ENCODE data around the gene SPDYE17.
"Not testable (repeated sequence)": the region's sequence is repeated elsewhere in the genome, so short reads cannot be mapped to it uniquely, and the experiment has no call there.

Gene SPDYE17

DNA sequence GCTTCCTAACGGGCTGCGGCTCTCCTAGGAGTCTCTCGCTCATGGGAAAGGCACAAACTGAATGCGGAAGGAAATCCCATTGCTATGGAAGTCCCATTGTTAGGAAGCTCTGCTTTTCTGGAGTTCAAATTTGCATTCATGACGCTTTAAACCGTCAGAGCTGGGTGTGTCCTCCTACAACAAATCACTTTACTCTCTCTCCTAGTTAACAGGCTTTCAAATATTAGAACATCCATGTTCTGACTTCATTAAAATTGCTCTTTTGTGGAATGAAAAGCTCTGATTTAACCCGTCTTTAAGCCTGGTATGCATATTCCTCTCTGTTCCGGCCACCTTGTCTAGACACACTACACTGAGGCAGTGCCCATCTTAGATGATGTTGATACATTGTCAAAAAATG lies at the start of gene SPDYE17:
Gene SPDYE17, minus strand, starts transcription at position 101 of the 400 bp plus-strand sequence. CDS start 1,791 bp downstream, outside the sequence.
- not testable (repeated sequence) for DNase-seq (ENCODE audit: low spot score)

- DNase-seq (ENCODE audit: low spot score), result not testable (repeated sequence)
These were observed 48.1 kb upstream of the SPDYE17 start for GRCh38 chr7:77080236-77080635.

- not testable (repeated sequence) for DNase-seq (ENCODE audit: low spot score)
These were observed 47.5 kb upstream of the SPDYE17 start for GRCh38 chr7:77079624-77080023.

DNA sequence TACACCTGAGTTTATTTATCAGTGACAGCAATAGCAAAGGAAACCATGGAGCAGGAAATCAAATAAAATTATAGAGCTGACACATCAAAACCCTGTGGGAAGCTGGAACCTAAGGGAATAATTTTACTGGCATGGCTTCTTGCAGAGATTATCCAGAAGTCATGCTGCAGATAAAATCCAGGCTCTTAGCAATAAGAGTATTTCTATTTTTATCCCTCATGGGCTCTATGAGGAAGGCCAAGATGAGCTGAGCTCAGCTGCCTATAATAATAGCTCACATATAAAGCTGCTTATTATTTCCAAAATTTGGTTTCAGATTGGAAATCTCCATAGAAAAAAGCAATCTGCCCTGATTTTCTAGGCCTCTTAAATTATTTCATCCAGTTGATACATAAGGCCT lies 47.0 kb upstream of the SPDYE17 start:
- DNase-seq (ENCODE audit: low spot score), result not testable (repeated sequence)

DNA sequence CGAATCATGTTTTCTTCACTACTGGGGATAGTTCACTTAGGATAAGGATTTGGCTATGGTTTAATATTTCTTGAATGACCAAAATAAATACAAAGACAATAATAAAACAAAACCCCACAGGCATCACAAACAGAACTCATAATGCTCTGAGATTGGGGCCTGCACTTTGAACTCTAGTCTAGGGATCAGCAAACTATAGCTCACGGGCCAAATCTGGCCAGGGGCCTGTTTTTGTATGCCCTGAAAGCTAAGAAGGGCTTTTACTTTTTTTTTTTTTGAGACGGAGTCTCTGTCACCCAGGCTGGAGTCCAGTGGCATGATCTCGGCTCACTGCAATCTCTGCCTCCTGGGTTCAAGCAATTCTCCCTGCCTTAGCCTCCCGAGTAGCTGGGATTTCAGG lies 44.9 kb upstream of the SPDYE17 start:
- DNase-seq (ENCODE audit: low spot score), result not testable (repeated sequence)

DNA sequence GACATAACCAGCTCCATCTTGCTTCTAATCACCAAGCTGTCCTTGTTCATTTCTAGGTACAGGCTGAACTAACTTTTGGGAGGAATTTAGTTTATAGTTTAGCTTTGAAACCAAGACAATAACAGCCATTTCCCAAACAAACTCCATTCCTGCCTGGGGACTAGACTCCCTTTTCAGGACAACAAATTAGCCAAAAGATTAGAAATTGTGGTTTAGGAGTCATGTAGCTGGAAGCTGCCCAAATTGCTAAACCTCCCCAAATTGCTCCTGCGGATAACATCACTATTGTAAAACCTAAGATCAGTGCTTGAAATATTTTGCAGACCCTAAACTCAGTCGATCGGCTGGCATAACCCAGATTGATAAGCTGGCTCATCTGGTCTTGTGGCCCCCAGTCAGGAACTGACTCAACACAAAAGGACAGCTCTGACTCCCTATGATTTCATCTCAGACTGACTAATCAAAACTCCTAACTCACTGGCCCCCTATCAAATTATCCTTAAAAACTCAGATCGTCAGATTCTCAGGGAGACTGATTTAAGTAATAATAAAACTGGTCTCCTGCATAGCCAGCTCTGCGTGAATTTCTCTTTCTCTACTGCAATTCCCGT lies 42.7 kb upstream of the SPDYE17 start:
- not testable (repeated sequence) for DNase-seq (ENCODE audit: low spot score)

- DNase-seq (ENCODE audit: low spot score), result not testable (repeated sequence)
These were observed 38.9 kb upstream of the SPDYE17 start for GRCh38 chr7:77071108-77071507.

DNA sequence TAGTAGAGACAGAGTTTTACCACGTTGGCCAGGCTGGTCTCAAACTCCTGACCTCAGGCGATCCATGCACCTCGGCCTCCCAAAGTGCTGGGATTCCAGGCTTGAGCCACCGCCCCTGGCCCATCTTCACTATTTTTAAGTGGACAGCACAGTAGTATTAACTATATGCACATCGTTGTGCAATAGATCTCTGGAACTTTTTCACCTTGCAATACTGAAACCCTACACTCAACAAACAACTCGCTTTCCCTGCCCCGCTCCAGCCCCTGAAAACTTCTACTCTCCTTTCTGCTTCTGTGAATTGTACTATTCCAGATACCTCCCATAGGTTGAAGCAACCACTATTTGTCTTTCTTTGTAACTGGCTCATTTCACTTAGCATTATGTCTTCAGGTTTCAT lies 33.7 kb upstream of the SPDYE17 start:
- not testable (repeated sequence) for DNase-seq (ENCODE audit: low spot score)

DNA sequence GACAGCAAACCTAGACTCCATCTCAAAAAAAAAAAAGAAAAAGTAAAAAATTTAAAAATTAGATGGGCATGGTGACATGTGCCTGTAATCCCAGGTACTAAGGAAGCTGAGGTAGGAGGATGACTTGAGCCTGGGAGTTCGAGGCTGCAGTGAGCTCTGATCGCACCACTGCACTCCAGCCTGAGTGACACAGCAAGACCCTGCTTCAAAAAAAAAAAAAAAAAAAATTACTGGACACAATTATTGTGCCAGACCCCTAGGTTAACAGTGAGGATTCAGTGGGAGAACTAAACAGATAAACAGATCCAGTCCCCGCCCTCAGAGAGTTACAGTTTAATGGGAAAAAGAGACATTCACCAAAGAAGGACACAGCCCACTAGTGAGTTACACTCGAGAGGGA lies 31.6 kb upstream of the SPDYE17 start:
- not testable (repeated sequence) for DNase-seq (ENCODE audit: low spot score)

DNA sequence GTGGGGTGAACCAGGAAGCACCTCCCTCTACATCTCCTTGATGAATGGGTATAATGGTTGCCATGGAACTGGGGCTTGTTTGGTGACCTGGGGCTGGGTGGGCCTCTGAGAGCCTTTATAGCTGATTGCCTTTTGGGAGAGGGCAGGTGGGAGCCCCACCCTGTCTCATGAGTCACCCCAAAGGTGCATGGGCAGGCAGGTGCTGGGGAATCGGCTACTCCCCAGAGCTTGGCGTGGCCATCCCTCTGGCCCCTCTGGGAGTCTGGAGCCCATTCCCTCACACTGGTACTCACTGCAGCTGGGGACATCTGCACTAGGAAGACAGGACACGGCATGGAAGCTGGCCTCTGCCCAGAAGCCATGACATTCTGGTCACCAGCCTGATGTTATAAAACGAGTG lies 30.4 kb upstream of the SPDYE17 start, which contains the start of gene SPDYE18:
Gene SPDYE18, minus strand, starts transcription at position 2 of the 400 bp plus-strand sequence. CDS start 2,046 bp downstream, outside the sequence.
- DNase-seq (ENCODE audit: low spot score), result not testable (repeated sequence)

- not testable (repeated sequence) for DNase-seq (ENCODE audit: low spot score)
These were observed 5.8 kb downstream of the SPDYE17 start for GRCh38 chr7:77026349-77026748.

DNA sequence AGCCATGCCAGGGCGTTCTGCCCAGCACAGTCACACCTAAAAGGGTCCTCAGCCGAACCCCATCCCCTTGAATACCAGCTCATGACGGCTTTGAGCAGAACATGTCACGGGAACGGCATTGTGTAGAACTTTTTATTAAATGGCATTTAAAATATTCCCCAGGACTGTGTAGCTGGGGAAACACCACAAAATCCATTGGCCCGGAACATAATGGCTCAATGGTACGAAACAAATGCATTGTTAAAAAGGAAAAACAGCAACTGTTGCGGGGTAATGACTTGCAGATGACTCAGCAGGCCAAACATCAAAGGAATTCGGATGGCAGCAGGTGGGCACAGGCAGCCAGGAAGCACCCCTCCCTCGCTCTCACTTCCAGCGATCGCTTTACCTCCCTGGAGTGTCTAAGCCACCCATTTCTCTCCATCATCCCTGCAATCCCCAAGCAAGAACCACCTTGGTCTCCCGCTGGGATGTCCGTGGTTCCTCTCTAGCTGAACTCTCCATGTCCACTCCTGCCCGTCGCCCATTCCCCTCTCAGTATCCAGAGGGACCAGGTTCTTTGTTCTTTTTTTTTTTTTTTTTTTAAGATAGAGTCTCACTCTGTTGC lies 22.0 kb downstream of the SPDYE17 start:
- peak; percentile 66 for DNase-seq (ENCODE audit: low spot score)

GRCh38 chr7:77008000-77008399 lies 24.2 kb downstream of the SPDYE17 start:
- DNase-seq (ENCODE audit: low spot score), result peak; percentile 29

GRCh38 chr7:77006127-77007110 lies 25.7 kb downstream of the SPDYE17 start:
- DNase-seq (ENCODE audit: low spot score), result not testable (repeated sequence)

DNA sequence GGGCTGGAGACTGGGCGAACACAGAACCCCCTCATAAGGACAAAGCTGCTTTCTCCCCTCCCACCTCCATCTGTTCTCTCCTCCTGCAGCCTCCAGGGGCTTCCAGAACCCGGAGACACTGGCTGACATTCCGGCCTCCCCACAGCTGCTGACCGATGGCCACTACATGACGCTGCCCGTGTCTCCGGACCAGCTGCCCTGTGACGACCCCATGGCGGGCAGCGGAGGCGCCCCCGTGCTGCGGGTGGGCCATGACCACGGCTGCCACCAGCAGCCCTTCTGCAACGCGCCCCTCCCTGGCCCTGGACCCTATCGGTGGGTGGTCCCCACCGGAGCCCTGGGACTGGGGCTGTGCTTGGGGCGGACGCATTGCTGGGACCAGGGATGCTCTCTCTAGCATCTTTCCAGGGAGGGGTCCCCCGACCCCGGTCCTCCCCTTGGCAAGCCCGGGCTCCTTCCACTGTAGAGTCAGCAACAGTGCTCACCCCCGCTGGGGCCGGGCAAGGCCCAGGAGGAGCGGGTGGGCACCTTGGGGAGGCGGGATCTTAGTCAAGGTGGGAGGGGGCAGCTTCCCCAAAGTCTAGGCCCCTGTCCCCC lies 26.6 kb downstream of the SPDYE17 start:
- DNase-seq (ENCODE audit: low spot score), result not testable (repeated sequence)

- not testable (repeated sequence) for DNase-seq (ENCODE audit: low spot score)
These were observed 28.0 kb downstream of the SPDYE17 start for GRCh38 chr7:77004151-77004550.

- not testable (repeated sequence) for DNase-seq (ENCODE audit: low spot score)
These were observed 28.9 kb downstream of the SPDYE17 start for GRCh38 chr7:77003241-77003640.

DNA sequence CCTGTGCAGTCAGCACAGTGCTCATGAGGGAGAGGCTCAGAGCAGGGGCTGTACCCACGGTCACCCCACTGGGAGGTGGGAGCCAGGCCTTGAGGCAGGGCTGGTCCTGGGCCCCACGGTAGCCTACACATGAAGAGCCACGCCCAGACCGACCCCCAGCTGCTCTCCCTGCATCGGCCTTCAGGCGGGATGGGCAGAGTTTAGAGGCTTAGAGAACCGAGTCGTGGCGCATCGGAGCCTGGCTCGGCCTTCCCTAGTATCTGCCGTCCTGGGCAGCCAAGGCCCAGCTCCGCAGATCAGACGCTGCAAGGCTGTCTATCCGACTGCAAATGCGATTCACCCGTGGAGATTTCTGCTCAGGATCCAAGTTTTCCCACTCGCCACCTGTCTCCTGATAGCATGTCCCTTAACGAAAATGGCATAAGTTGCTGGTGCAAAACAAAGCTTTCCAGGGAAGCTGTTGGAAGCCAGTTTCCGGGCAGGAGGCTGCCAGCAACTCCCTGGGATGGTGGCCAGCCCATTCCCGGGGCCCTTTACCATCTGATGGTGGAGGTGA lies 29.4 kb downstream of the SPDYE17 start:
- DNase-seq (ENCODE audit: low spot score), result not testable (repeated sequence)

DNA sequence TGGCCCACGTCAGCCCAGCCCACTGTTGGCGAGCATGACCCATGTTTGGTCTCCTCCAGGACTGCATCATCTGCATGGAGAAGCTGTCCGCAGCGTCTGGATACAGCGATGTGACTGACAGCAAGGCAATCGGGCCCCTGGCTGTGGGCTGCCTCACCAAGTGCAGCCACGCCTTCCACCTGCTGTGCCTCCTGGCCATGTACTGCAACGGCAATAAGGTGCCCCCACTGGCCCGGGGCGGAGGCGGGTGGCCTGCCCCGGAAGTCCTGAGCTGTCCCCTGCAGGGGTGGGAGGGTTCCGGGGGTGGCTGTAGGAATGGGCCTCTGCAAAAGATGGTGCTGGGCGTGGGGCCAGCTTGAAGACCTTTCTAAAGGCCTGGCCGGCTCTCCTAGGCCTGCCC lies 30.1 kb downstream of the SPDYE17 start:
- not testable (repeated sequence) for DNase-seq (ENCODE audit: low spot score)

DNA sequence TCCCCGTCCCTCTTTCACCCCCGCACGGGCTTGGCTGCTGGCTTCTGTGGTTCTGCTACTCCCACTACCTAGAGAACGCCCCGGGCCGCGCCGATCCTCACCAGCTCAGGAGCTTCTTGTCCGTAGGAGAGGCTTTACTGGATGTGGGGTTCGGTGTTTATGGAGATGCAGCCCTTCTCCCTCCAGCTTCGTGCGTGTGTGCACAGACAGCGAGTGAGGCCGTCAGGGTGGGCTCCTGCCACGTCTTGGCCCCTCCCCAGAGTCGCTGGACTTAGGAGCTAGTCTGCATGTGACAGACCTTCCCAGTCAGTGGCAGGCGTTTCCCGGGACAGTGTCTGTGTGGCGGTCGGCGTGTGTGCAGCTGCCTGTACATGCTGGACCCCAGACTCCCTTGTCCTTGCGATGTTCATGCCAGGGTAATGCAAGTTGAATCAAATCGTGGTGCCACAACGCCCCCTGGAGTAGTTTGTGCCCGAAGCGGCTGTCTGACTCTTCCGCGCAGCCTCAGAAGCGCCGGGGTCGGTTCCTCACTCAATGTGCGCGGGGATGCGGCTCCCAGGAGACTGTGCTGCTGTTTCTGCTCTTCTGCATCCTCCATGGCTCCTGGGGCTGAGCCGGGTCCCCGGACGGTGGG lies 32.6 kb downstream of the SPDYE17 start:
- DNase-seq (ENCODE audit: low spot score), result not testable (repeated sequence)

All from LoVo (cell line).